Ovary (tissue), 3 donors: Measurements from ENCODE around the gene GSTM1.

Source experiments
- CTCF ChIP-seq, 3 donors: fragments of 450-650 bp in 2 of 3; fragments of 200-600 bp in 1 of 3; IDR thresholded peaks; one replicate each; pipeline versions ENCODE4 v1.5.1 to v1.8.0; 2016 to 2022; ENCODE audit warnings: antibody characterized with exemption in 3 of 3, mild to moderate bottlenecking in 1 of 3
- EP300 ChIP-seq: sonication (generic); formaldehyde crosslinking; IDR thresholded peaks from one replicate; pipeline ENCODE4 v1.6.1; 2017; ENCODE audit warnings: antibody characterized with exemption
- POLR2A ChIP-seq: fragments of 450-650 bp; IDR thresholded peaks from one replicate; pipeline ENCODE4 v1.6.1; 2017; ENCODE audit warnings: antibody characterized with exemption, mild to moderate bottlenecking, moderate library complexity
- donor health status: DM: no; HTN: no; CAD: no.

GRCh38 chr1:109726728-109727373 is 39.2 kb downstream of the GSTM1 start:
- TF ChIP-seq POLR2A (no peak), CTCF (IDR thresholded peaks at IDR 0.05) (no peak), EP300 (no peak)
